HCT116 (cell line): ENCODE data around the gene TMEM266.

Experiments
- POLR2A ChIP-seq: IDR thresholded peaks from 2 replicates; pipeline ENCODE4 v1.7.0; 2011; ENCODE audit warnings: borderline replicate concordance; ENCODE audit not compliant: insufficient read depth, insufficient read length; ENCODE audit errors: extremely low read depth
- POLR2AphosphoS5 ChIP-seq: IDR thresholded peaks from 2 replicates; pipeline ENCODE4 v1.6.1; 2011; ENCODE audit warnings: mild to moderate bottlenecking, low read depth, low read length, moderate library complexity
- SRF ChIP-seq: IDR thresholded peaks from 2 replicates; pipeline ENCODE4 v1.6.1; 2012; ENCODE audit warnings: low read depth
- TF ChIP-seq, protein P1 (sequence below), 3 experiments: fragments of 200-600 bp in 1 of 3; sonication (generic) in 1 of 3; IDR thresholded peaks in 2 of 3; conservative IDR thresholded peaks in 1 of 3; 2 replicates each; pipeline ENCODE4 v1.5.1; 2012 to 2017; ENCODE audit warnings: low read depth in 2 of 3, low read length in 2 of 3, antibody characterized with exemption in 1 of 3, borderline replicate concordance in 1 of 3, control low read depth in 1 of 3, mild to moderate bottlenecking in 1 of 3, mixed read lengths in 1 of 3, mixed run types in 1 of 3, moderate library complexity in 1 of 3; ENCODE audit not compliant: insufficient read depth in 1 of 3
- TF ChIP-seq, protein P2 (sequence below): IDR thresholded peaks from 2 replicates; pipeline ENCODE4 v1.6.1; 2011; ENCODE audit warnings: mild to moderate bottlenecking, low read length, moderate library complexity; ENCODE audit not compliant: insufficient replicate concordance; ENCODE audit errors: extremely low read depth

DNA sequence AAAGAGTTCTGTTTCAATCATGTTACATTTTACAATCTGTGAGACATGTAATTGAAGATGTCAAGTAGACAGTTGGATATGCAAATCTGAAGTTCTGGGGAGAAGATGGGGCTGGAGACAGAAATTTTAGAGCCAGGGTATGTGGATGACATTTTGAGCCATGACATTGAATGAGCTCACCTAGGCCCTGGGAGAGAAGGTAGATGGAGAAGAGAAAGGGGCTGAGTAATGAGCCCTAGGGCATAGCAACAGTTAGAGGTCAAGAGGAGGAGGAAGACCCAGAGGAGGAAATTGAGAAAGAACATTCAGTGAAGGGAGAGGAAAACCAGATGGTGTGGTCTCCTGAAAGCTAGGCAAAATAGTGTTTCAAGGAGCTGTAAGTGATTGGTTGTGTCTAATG is 15.3 kb downstream of the TMEM266 start:
- TF ChIP-seq, protein P1, sequence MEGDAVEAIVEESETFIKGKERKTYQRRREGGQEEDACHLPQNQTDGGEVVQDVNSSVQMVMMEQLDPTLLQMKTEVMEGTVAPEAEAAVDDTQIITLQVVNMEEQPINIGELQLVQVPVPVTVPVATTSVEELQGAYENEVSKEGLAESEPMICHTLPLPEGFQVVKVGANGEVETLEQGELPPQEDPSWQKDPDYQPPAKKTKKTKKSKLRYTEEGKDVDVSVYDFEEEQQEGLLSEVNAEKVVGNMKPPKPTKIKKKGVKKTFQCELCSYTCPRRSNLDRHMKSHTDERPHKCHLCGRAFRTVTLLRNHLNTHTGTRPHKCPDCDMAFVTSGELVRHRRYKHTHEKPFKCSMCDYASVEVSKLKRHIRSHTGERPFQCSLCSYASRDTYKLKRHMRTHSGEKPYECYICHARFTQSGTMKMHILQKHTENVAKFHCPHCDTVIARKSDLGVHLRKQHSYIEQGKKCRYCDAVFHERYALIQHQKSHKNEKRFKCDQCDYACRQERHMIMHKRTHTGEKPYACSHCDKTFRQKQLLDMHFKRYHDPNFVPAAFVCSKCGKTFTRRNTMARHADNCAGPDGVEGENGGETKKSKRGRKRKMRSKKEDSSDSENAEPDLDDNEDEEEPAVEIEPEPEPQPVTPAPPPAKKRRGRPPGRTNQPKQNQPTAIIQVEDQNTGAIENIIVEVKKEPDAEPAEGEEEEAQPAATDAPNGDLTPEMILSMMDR (IDR thresholded peaks at IDR 0.05 in 2 of 3, conservative IDR thresholded peaks at IDR 0.05 in 1 of 3; ENCODE audit: borderline replicate concordance in 1 of 3, insufficient read depth in 1 of 3, low read depth in 2 of 3, low read length in 2 of 3), result no peak
- TF ChIP-seq, protein P2, sequence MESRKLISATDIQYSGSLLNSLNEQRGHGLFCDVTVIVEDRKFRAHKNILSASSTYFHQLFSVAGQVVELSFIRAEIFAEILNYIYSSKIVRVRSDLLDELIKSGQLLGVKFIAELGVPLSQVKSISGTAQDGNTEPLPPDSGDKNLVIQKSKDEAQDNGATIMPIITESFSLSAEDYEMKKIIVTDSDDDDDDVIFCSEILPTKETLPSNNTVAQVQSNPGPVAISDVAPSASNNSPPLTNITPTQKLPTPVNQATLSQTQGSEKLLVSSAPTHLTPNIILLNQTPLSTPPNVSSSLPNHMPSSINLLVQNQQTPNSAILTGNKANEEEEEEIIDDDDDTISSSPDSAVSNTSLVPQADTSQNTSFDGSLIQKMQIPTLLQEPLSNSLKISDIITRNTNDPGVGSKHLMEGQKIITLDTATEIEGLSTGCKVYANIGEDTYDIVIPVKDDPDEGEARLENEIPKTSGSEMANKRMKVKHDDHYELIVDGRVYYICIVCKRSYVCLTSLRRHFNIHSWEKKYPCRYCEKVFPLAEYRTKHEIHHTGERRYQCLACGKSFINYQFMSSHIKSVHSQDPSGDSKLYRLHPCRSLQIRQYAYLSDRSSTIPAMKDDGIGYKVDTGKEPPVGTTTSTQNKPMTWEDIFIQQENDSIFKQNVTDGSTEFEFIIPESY, result no peak
- TF ChIP-seq POLR2A (no peak), SRF (no peak), POLR2AphosphoS5 (no peak)
